G401.6 (cell line): ENCODE results near the gene KL.

Experiments
- FAIRE-seq: peaks from 2 replicates; lab custom pipeline; 2012; peaks lifted over from hg19 to GRCh38; lab: Jason Lieb, UNC

KL gene

DNA sequence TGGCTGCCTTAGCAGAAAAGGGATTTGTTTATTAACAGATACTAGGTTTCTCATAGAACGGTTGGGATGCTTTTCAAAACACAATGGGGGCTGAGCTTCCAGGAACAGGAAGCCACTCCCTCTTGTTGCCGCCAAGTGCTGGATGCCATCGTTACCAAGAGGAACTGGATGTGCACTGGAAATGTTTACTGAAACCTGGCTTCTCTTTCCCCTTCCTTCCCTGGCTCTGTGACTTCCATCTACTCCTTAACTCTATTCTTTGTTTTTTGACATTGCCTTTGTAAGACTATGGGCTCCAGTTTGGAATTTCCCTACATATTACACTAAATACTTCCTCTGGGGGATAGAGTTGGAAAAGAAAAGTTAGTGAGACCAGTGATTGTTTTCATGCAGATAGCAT is 11.7 kb upstream of the KL start:
- no peak for FAIRE-seq

DNA sequence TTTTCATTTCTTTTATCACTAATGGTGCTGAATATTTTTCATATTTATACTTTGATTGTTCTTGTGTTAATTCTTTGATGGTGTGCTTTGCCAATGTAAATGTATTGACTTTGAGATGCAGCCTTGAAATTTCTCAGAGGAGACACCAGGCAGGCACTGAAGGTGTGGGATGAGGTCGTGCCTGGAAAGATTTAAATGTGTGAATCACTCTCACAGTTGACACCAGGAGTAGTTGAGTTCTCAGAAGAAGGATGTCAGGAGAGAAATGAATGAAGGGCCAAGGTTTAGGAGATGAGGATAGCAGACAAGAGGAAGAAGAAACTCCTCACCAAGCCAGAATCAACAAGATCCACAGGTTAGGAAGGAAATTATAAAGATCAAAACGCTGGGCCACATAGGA is 10.1 kb upstream of the KL start:
- FAIRE-seq, result no peak

DNA sequence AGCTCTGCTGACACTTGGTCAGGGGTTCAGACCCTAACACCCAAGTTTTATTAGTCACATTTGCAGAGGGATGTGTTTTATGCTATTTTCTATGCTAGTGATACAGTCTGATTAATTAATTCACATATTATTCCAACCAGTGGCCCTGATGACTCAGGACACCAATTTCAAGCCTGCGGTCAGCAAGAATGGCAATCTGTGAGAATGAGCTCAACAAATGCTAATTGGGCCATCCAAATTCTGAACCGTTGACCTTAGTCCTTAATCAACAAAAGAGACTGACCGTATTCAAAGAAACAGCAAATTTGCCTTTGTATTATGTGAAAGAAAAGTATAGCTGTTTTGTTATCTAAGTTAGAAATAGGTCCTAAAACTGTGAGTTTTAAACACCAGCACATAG is 9.6 kb upstream of the KL start:
- no peak for FAIRE-seq

DNA sequence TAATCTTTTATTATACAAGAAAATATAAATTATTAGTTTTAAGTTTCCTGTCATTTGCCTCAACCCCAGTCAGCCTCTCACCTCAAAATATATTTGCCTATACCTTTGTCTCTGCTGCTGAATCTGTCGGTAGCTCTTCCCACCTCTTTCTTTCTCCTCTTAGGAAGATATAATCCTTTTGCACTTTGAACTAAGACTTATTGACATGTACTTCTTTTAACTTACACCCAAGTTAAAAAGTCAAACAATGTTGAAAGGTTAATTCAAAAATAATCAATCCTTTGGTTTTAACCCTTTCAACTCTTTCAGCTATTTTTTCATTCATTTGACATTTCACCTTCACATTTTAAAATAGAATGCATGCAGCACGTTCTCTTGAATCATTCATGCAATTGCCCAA is 9.0 kb upstream of the KL start:
- no peak for FAIRE-seq

DNA sequence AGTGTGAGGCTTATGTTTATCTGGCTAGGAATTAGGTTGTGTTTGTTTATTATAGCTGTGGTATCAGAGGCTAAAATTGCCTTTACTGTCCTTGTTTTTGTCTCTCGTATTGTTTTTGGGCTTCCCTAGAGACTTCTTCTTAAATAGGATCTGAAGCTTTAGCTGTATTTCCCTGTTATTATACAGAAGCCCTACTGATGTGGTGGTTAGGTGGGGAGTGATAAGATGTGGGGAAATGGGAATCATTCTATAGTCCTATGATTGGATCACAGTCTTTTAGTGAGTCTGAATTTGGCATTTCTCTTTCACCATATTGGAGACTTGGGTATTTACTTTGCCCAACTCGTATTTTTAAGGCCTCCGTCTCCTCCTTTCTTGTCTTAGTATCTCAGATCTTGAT is 8.3 kb upstream of the KL start:
- no peak for FAIRE-seq

DNA sequence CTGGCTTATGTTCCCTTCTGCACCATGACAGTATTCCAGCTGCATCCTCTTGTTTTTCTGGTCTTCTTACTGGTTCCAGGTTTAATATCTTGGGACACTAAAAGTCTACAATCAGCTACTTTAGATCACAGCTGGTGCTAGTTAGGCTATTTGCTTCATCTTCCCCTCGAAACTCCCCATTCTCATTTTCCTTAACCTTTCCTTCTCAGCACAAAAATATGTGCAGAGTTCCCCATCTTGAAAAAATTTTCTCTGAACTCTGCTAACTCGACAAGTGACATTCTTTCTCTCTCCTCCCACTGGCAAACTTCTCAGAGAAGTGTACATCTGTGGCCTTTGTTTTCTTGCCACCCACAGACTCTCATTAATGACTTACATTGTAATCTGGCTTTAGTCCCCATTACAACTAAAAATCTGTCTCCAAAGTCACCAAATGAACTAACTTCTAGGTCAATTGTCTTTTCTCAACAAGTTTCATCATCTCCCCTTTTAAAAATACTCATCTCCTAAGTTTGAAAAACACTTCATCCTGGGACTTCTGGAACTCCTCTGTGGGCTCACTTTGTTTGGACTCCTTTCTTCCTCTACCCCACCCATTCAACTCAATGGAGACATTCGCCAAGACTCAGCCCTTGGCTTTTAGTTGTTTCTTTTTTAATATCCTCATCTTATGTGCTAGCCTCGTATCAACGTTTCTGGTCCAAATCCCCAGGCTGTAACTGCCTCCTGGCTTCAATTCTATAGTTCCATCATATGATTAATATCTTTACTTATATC is 7.1 kb upstream of the KL start:
- FAIRE-seq, result no peak

DNA sequence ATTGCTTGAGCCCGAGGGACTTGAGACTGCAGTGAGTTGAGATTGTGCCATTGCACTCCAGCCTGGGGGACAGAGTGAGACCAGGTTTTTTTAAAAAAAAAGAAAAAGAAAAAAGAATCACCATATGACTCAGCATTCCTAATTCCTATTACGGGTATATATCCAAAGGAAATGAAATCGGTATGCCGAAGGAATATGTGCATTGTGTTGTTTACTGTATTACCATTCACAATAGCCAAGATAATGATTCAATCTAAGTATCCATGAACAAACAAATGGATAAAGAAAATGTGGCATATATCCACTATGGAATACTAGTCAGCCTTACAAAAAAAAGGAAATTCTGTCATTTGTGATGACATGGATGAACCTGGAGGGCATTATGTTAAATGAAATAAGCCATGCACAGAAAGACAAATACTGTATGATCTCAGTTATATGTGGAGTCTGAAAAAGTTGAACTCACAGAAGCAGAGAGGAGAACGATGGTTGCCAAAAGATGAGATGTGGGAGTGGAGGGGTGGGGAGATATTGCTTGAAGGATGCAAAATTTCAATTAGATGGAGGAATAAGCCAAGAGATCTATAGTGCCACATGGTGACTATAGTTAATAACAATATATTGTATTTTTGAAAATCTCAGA is 4.3 kb upstream of the KL start:
- no peak for FAIRE-seq

DNA sequence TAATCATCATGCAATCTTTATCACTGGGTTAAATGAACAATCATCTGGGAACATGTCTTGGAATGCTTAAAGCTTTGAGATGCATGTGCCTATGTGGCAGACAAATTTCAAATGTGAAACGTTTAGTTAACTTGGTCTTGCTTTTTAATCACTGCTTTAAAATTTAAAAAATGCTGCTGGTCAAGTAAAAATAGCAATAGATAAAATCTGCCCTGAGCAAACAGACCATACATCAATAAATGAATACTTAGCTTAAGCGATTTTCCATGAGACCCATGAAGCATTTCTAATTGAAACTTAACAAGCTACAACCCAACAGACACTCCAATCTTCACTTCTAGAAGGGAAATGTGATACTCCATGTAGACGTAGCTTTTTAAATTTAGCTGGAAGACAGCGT is 1.9 kb upstream of the KL start:
- FAIRE-seq, result no peak

DNA sequence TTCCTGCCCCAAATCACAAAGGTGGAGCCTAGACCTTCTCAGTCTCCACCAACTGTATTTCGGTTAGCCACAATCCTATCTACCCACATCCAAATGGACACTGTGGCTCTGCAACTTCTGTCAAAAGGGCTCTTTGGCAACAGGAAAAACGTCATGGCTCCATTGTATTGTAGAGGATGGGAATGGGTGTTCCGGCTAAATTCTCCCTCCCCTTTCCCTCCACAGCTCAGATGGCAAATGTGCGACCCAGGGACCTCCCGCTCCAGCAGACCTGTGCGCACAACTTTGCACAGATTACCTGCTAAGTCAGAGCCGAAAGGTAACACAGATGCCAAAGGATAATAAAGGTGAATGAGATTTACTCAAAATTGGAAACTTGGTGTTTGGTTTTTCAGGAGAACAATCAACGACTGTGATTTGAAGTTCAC is 968 bp upstream of the KL start:
- FAIRE-seq, result no peak

DNA sequence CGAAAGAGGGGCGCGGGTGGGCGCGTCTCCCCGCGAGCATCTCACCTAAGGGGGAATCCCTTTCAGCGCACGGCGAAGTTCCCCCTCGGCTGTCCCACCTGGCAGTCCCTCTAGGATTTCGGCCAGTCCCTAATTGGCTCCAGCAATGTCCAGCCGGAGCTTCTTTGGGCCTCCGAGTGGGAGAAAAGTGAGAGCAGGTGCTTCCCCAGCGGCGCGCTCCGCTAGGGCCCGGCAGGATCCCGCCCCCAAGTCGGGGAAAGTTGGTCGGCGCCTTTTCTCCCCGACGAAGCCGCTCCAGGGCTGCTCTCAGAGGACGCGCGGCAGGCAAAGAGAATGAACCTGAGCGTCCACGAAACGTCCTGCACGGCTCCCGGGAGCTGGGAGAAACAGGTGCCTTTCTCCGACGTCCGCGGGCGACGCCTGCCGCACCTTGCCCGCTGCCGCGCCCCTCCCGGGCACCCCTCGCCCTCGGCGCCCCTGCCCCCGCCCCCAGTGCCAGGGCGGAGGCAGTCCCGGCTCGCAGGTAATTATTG is 366 bp upstream of the KL start:
- FAIRE-seq, result no peak

DNA sequence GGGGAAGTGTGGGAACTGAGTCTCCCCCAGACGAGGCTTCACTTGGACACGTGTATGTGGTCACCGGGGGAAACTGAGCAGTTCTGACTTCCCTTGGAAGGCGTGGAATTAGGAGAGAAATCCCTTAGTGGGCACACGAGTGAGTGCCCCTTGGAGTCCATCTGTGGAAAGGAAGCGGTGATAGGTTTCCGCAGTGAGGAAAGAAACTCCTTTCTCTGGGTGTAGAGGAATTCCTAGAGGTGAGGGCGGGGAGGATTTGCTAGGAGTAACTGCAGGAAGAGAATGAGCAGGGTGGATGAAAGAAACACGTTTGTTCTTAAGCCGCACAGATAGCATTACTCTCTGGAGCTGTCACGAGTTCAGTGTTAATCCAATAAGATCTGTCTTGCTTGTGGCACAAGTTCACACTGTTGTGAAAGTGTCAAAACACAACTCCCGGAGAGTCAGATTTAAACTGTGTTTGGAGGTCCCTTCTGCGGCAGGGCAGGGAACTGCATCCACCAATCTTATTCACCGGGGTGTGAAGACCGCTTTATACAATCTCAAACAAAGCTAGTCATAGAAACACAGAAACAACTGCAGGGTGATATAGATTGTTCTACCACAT is 1.2 kb downstream of the KL start:
- no peak for FAIRE-seq

DNA sequence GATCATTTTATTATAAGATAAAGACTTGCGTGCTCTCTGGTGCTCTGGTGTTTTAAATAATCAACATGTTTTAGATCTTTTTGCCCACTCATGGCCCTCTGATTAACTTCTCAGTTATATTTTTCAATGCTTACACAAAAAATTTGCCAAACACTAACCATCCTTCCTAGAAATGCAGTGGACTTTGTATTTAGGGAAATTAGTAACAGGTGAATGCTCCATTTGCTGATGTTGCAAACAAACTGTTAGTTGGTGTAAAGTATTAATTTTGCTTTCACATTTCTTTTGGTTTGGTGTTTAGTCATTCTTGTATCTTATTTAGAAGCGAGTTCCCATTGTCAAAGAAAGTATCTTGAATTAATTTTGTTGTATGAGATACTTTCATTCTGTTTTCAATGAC is 2.7 kb downstream of the KL start:
- FAIRE-seq, result no peak

DNA sequence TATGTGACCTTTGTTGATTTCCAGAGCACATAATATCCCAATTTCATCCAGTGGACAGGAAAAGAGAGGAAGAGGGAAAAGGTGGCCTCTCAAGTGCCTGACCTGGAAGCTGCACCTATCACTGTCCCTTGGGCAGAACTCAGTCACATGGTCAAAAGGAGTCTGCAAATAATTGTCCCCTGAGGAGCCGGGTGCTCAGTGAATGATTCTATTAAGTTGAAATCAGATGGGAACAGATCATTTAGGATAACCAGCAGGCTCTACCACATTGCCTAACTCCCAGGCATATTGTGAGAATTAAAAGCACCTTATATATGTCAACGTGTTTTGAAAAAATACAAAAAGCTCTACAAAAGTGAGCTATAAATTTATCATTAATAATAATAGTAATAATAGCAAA is 6.8 kb downstream of the KL start:
- no peak for FAIRE-seq

DNA sequence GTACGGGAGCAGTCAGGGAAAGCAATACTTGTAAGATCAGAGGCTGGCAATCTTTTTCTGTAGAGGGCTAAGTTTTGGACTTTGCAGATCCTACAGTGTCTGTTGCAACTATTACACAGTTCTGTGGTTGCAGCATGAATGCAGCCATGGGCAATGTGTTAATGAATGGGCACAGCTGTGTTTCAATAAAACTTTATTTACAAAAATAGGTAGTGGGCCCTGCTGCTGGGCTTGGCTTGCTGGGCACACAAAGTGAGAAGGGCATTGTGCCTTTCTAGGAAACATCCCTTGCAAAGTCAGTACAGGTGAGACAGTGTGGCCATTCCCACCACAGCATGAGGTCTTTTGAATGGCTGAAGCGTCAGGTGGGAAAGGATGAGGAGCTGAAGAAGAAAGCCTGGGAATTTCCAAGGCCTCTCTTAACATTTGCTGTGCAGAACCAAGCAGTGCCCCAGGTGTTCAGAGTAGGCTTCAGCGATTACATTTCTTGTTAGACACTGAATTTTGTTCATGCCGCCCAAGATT is 9.1 kb downstream of the KL start:
- FAIRE-seq, result no peak

DNA sequence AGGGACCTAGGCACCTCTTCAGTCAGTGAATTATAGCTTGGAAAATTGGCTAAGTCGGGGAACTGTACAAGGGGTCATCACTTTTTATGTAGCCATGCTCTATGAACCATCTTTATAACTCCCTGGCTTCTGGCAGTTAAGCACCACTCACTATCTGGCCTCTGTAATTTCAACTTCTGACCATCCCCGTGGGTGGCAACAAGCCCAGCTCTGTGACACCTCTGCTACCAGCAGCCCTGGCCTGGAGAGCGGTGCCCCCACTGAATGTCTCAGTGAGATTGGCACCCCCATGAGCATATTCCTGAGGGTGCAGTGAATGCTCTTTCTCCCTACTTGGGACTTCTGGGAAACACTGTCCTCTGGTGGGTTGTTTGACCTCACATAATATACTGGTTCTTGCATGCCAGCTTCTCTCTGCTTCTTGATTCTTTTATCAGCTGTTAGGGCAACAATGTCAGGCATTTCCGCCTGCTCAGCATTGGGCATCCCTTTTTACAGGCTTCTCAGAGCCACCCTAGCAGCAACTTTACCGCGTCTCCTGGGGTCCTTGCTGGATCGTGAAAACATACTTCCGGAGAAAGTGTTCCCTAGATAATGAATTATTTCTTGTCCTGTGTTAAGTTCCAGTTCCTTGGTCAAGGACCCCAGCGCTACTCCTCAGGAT is 10.4 kb downstream of the KL start:
- no peak for FAIRE-seq

DNA sequence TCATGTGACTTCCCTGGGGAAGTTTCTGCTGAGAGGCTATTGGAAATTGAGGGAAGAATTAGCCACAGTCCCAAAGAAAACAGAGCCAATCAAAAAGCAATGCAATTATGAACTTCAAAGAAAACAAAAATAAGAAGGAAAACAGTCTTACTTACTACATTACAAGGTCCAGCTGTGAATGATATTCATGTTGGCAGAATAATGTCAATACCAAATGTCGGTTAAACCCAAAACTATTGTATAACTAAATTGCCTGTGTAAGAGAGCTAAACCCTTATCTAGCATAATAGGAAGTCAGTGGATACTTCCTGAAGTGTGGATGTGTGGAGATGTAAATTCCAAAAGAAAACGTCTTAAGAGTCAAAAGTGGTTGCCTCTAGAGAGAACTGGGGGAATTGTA is 12.4 kb downstream of the KL start:
- no peak for FAIRE-seq

DNA sequence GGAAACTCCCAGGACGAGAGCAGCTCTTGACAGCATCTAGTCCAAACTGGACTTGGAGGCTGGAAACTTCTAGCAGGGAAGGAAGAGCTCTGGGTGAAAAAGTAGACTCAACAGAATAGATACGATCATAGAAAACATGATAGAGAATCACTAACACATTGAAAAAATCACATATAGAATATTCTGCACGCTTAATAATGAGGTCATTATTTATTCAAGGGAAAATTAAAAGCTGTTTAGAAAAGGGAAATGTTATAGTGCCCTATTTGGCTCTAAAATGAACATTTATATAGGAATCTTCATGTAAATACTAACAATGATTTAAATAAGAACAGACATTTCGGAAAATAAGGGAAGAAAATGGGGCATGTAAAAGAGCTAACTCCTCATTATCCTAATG is 15.1 kb downstream of the KL start:
- FAIRE-seq, result no peak

DNA sequence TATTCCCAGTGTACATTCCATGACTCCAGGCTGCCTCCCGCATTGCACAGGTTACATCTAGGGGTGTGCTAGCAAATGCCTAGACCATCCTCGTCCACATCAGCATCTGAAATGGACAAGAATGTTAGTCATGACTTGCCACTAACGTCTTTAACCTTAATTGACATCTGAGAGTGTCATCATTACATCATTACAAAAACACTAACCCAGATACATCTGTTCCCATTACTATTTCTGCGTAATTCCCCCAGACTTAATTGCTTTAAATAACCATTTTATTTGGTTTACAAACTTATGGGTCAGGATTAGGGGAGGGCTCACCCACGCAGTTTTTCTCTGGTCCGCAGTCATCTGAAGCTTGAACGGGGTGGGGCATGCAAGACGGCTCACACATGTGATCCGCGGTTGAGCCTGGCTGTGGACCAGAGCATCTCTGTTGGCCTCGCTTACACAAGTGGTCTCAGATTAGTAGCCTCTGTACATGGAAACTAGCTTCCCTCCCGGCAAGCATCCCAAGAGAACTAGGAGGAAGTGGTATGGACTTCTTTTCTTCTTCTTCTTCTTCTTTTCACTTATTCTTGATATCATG is 15.9 kb downstream of the KL start:
- no peak for FAIRE-seq

DNA sequence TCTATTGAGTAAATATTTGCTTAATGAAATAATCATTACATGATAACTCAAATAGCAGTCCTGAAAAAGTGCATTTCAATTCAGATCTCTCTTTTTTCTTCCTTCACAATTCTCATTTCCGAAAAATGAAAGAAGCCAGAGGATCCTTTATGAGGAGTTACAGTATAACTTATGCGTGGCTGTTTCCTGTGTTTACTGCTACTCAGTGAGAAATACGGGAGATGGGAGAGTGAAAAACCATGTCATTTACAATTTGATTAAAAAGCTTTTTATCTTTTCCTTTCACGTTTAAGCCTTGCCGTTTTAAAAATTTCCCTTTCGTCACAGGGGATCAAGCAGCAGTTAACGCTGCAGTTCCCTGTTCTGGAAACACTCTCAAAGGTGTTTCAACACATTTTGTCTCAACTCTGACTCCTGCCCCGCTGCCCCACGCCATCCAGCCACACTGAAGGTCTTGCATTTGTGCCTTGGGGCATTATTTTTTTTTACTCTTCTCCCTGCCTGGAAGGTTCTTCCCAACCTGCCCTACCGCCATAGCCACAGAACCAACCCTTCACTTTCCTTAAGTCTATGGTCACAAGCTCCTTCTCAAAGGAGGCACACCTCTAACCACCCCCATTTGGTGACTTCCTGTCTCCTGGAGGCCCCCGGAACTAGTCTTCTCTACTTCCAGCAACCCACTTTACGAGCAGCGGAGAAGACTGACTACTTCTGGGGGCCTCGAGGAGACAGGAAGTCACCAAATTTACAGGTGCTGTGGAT is 17.0 kb downstream of the KL start:
- no peak for FAIRE-seq

DNA sequence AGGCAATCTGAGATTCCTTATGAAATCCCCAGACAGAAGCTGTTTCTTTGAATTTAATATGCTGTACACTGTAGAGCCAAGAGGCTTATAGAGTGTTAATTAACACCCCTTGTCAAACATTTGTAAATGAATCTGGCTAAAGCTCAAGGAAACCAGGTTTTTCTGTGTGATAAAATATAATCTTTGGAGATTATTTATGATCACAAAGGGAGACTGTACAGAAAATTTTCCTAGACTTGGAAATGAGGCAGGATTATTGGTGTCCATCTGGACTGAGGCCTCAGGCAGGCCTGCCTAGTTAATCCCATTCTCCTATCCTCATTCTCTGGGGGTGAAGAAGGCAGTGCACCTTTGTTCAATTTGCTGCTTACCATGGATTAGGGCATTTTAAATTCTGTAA is 17.8 kb downstream of the KL start:
- no peak for FAIRE-seq

DNA sequence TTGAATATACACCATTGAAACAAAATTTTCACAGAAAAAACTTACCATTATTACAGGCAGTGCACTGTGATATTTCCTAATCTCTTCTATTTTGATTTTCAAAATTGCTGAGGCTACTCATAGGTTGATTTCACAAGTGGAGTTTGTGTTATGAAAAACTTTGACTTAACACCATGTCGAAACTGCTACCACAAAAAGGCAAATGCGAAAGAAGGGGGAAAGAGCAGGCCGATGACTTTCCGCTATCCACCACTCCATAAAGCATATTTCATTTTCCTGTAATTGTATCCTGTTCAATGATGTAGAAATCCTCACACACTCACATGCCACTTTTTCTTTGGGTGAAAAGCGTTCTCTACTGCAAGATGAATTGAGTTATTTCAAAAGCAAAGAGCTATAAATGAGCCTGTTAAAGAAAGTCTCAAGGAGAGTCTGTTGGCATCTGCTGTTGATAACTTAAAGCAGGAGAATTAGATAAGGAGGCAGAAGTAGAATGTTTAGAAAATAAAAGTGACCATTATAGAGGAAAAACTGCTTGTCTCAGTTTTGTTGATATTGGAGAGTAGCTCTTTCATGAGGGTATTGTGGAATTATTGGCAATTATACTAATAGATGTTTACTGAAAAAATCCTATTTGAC is 18.8 kb downstream of the KL start:
- no peak for FAIRE-seq
